Kasumi-1 (cell line): ENCODE measurements around the gene MT1E.
A peak's percentile ranks its signal among the peaks of the same experiment; 100 is the strongest.
"Not testable (repeated sequence)": the region's sequence is repeated elsewhere in the genome, so short reads cannot be mapped to it uniquely, and the experiment has no call there.

Experiments
- DNase-seq, 2 experiments: peaks; one replicate each; lab custom pipeline; 2025; lab: John Stamatoyannopoulos, UW

Gene MT1E

GRCh38 chr16:56672761-56673536, 47.4 kb downstream of the MT1E start:
- DNase-seq: no peak

- peak; percentile 49 to 56 for DNase-seq
Observed at GRCh38 chr16:56673921-56674320, 48.3 kb downstream of the MT1E start.

- DNase-seq: not testable (repeated sequence)
Observed at GRCh38 chr16:56674570-56674969, 49.0 kb downstream of the MT1E start.

- no peak for DNase-seq
Observed at GRCh38 chr16:56675685-56676210, 50.2 kb downstream of the MT1E start.
